Measurements from ENCODE around the gene KATNBL1.
"Not testable (repeated sequence)": the region's sequence is repeated elsewhere in the genome, so short reads cannot be mapped to it uniquely, and the experiment has no call there.

The KATNBL1 gene

GRCh38 chr15:34188711-34189110, 21.2 kb downstream of the KATNBL1 start:
- DNase-seq: no peak

DNA sequence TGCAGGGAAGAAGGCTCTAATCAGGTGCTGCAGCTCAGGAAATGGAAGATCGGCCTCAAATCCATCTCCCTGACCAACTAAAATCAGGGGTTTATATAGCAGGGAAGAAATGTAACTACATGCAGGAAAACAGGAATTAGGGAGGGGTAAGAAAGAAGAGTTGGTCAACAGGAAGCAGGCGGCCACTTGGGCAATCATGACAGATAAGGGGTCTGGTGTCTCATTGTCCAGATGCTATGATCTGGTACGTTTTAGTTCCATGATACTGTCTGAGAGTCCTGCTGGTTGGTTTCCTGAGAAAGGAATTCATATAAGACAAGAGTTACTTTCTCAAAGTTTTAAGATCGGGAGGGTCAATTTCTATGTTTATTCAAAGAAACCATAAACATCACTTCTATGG, 24.2 kb downstream of the KATNBL1 start:
- no peak for DNase-seq

- DNase-seq: no peak
These were observed 27.0 kb downstream of the KATNBL1 start for GRCh38 chr15:34182942-34183341.

- no peak for DNase-seq
These were observed 30.7 kb downstream of the KATNBL1 start for GRCh38 chr15:34179234-34179633.

- not testable (repeated sequence) for DNase-seq
These were observed 43.8 kb downstream of the KATNBL1 start for GRCh38 chr15:34165987-34166573.

DNA sequence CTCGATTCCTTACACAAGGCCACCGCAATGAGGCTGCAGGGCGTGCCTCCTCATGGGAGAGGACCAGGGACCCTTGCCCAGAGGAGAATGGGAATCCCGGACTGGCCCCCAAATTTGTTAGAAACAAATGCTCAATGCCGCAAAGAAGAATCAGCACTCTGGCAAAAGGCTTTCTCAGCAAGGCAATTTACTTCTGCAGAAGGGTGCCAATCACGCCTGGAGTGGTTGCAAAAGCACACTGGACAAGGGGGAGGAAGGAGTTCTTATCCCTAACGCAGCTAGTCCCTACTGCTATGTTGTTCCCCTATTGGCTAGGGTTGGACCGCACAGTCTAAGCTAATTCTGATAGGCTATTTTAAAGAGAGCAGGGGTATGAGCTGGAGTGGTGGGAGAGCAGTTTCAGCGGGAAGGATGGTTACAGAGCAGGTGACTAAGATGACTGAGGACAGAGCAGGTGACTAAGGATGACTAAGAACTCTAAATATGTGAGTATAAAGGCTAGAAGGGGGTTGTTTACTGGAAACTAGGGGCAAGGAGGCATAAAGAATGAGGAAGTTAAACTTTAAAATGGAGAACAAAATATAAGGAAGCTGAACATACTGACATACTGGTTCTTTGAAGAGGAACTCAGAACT, 48.5 kb downstream of the KATNBL1 start:
- no peak for DNase-seq

DNA sequence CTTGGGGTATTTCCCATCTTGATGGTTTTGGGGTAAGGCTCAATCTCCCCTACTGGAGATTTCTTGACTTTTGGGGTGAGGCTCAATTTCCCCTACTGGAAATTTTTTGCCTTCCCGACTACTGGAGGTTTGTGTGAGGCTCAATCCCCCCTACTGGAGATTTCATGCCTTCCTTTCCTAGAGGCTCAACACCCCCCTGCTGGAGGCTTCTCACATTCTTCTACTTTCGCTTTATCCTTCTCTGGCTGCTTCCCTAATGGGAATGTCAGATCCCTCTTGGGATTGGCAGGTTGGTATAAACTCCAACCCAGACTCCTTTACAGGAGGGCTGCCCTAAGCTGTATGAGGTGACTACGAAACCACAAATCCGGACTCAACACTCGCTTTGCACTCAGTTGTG, 49.2 kb downstream of the KATNBL1 start:
- no peak for DNase-seq

DNA sequence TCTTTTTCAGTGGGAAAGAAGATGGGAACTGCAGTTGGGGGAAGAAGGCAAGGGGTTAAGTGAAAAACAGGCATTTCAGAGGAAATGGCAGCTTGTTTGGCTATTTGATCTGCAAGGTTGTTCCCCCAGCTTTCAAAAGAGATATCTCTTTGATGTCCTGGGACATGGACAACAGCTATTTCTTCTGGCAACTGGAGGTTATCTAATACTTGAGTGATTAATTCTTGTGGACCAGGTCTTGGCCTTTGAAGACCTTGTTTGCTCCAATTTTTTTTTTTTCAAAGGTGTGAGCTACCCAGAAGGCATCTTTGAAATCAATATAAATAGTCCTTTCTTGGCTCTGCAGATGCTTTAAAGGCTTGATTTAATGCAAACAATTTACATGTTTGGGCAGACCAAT, 51.5 kb downstream of the KATNBL1 start:
- DNase-seq: no peak

GRCh38 chr15:34155859-34156258, 54.0 kb downstream of the KATNBL1 start:
- DNase-seq: no peak

DNA sequence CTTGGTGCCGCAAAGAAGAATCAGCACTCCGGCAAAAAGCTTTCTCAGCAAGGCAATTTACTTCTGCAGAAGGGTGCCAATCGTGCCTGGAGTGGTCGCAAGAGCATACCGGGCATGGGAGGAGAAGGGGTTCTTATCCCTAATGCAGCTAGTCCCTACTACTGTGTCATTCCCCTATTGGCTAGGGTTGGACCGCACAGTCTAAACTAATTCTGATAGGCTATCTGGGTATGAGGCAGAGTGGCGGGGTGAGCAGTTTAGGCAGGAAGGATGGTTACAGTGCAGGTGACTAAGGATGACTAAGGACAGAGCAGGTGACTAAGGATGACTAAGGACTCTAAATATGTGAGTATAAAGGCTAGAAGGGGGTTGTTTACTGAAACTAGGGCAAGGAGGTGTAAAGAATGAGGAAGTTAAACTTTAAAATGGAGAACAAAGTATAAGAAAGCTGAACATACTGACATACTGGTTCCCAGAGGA, 55.1 kb downstream of the KATNBL1 start:
- DNase-seq: no peak

- DNase-seq: no peak
These were observed 62.3 kb downstream of the KATNBL1 start for GRCh38 chr15:34147371-34148140.

- DNase-seq: no peak
These were observed 76.4 kb downstream of the KATNBL1 start for GRCh38 chr15:34133511-34133910.

- DNase-seq: no peak
These were observed 77.0 kb downstream of the KATNBL1 start for GRCh38 chr15:34132881-34133280.

DNA sequence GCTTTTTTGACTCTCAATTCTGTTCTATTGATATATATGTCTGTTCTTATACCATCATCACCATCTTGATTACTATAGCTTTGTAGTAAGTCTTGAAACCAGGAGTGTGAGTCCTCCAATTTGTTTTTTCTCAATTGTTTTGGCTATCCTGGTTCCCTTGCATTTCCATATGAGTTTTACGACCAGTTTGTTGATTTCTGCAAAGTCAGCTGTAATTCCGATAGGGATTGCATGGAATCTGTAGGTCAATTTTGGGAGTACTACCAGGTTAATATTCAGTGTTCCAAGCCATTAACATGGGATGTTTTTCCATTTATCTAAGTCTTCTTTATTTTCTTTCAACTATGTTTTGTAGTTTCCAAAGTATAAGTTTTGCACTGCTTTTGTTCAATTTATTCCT, 81.0 kb downstream of the KATNBL1 start:
- no peak for DNase-seq

- DNase-seq: no peak
These were observed 83.4 kb downstream of the KATNBL1 start for GRCh38 chr15:34126522-34126921.

DNA sequence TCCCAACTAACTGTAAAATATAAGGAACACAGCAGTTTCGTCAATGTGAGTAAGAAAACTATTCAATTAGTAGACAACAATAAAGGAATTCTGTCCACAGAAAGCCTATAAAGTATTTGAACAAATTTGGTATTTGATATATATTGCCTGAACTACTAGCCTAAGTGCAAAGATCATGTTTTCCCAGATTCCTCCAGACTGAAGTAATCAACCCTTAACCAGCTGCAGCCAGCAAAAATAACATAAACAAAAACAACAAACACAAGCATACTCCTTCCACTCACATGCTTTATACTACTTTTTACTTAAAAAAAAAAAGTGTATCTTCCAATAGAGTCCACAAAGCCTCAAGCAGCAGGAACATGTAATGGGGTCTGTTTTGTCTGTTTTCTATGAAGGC, 84.0 kb downstream of the KATNBL1 start:
- no peak for DNase-seq

- no peak for DNase-seq
These were observed 85.2 kb downstream of the KATNBL1 start for GRCh38 chr15:34124651-34125050.

DNA sequence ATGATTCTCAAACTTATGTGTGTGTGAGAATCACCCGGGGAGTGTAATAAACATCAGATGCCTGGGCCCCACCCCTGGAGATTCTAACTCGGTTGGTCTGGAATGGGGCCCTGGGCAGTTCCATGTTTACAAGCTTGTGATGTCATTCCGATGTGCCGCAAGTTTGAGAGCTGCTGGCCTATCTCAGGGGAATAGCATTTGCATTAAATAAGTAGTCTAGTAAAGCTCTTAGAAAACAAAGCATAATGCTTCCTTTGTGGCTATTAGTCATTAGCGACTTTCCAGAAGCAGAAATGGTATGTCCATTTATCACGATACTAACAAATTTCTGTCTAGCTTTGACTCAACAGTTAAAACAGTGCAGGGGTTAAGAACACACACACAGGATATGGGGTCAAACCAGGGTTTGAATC, 87.1 kb downstream of the KATNBL1 start:
- DNase-seq: no peak

- not testable (repeated sequence) for DNase-seq
These were observed 88.1 kb downstream of the KATNBL1 start for GRCh38 chr15:34121786-34122185.

DNA sequence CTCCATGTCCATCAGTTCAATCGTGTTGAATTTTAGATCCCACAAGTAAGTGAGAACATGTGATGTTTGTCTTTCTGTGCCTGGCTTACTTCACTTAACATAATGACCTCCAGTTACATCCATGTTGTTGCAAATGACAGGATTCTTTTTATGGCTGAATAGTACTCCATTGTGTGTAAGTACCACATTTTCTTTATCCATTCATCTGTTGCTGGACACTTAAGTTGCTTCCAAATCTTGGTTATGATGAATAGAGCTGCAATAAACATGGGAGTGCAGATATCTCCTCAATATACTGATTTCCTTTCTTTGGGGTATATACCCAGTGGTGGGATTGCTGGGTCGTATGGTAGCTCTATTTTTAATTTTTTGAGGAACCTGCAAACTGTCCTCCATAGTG, 89.5 kb downstream of the KATNBL1 start:
- DNase-seq: not testable (repeated sequence)

- no peak for DNase-seq
These were observed 90.6 kb downstream of the KATNBL1 start for GRCh38 chr15:34119291-34119690.

DNA sequence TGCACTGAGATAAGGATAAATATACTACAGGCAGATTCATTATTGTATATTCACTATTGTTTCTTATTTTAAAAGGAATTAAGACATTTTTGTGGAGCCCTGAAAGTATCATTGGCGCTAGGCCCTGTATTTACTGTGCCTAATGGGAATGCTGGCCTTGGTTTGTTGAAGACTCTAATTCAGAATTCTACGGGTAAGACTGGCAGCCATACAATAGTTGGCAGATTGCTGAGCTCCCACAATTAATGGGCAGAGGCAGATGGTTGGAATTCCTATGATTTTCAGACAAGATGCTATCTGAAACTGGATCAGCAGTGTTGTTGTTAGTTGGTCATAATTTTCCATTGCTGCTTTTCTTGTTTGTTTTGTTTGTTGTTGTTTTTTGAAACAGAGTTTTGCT, 93.3 kb downstream of the KATNBL1 start:
- no peak for DNase-seq

GRCh38 chr15:34114739-34115138, 95.2 kb downstream of the KATNBL1 start:
- DNase-seq: no peak

DNA sequence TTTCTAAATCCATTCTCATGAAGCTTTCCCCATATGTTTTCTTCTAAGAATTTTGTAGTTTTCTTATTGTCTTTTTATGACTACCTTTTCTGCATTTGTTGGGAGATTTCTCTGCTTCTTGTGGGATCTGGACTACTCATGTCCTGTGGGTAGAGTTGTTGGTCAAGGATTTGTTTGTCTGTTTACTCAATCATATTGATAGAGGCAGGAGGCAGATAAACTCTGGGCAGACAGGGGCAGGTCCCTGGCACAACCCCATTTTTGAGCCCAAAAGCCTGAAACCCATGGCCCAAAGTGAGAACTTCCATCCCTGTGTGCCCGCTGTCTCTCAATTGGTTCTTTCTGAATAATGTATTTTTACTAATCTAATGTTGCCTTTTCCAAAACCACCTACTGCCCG, 95.7 kb downstream of the KATNBL1 start:
- no peak for DNase-seq

Measured in CD4-positive, alpha-beta T cell treated with Interleukin-6 for 4 hours (primary cell).